Renal cortex interstitium (tissue), 11 donors: ENCODE data around the gene DHPS. TPM values are rescaled to one million over a fixed set of nuclear protein-coding genes. Genes with fewer than 3 reads are reported as not detected.
A peak's percentile ranks its signal among the peaks of the same experiment; 100 is the strongest.
"Not testable (repeated sequence)": the region's sequence is repeated elsewhere in the genome, so short reads cannot be mapped to it uniquely, and the experiment has no call there.

ENCODE experiments used
- DNase-seq, 11 donors: peaks; one replicate each; pipeline ENCODE4 v3.0.0-alpha.2; 2013; ENCODE audit warnings: low read depth in 9 of 11, low spot score in 4 of 11; ENCODE audit errors: extremely low read depth in 1 of 11
- polyA plus RNA-seq, 3 donors: library from polyadenylated mRNA; unstranded; fragments of 120-200 nt; gene quantifications; one replicate each; pipeline ENCODE4 v1.2.1, GENCODE V29; 2013; ENCODE audit not compliant: insufficient read length in 3 of 3

Gene DHPS
- polyA plus RNA-seq, 3 donors, result 68.5 to 103 (median 83.0) TPM

GRCh38 chr19:12664406-12665280 lies 17.0 kb downstream of the DHPS start:
- no peak for DNase-seq

GRCh38 chr19:12660980-12661379 lies 20.7 kb downstream of the DHPS start:
- DNase-seq, result no peak

- DNase-seq, result no peak
Observed at GRCh38 chr19:12657966-12658365, 23.7 kb downstream of the DHPS start.

GRCh38 chr19:12656899-12657571 lies 24.6 kb downstream of the DHPS start:
- DNase-seq, result no peak

- no peak for DNase-seq
Observed at GRCh38 chr19:12655546-12655945, 26.1 kb downstream of the DHPS start.

GRCh38 chr19:12652219-12652618 lies 29.5 kb downstream of the DHPS start:
- no peak for DNase-seq

- DNase-seq, result no peak
Observed at GRCh38 chr19:12649941-12650340, 31.7 kb downstream of the DHPS start.

- DNase-seq, result no peak
Observed at GRCh38 chr19:12648088-12648487, 33.6 kb downstream of the DHPS start.

- DNase-seq, result peak in 4 of 11 donors; percentile 45 to 53 (median 52)
Observed at GRCh38 chr19:12647490-12648071, 34.1 kb downstream of the DHPS start.

- no peak for DNase-seq
Observed at GRCh38 chr19:12647047-12647446, 34.6 kb downstream of the DHPS start.

- no peak for DNase-seq
Observed at GRCh38 chr19:12646551-12646950, 35.1 kb downstream of the DHPS start.

GRCh38 chr19:12643716-12644115 lies 38.0 kb downstream of the DHPS start:
- DNase-seq, result not testable (repeated sequence)

GRCh38 chr19:12642506-12642905 lies 39.2 kb downstream of the DHPS start:
- DNase-seq, result no peak

- DNase-seq, result no peak
Observed at GRCh38 chr19:12641456-12641855, 40.2 kb downstream of the DHPS start.

GRCh38 chr19:12639901-12640613 lies 41.6 kb downstream of the DHPS start:
- peak; percentile 35 to 72 (median 61) for DNase-seq

GRCh38 chr19:12638611-12639182 lies 43.0 kb downstream of the DHPS start:
- no peak for DNase-seq

GRCh38 chr19:12636631-12637030 lies 45.0 kb downstream of the DHPS start:
- no peak for DNase-seq

- no peak for DNase-seq
Observed at GRCh38 chr19:12629215-12629614, 52.5 kb downstream of the DHPS start.
